Left lung (tissue), 10 donors: Measurements from ENCODE around the gene PGA5. TPM values are rescaled to one million over a fixed set of nuclear protein-coding genes. Genes with fewer than 3 reads are reported as not detected.

ENCODE experiments used
- ATAC-seq: fragments of 200-7000 bp; cut with Tn5 transposase; one replicate; pipeline ENCODE4 v1.9.1; 2020; ENCODE audit warnings: moderate library complexity
- DNase-seq, 4 donors: peaks; one replicate each; pipeline ENCODE4 v3.0.0-alpha.2; 2013 to 2020
- H3K27ac ChIP-seq, 2 donors: fragments of 200-600 bp; sonication (generic) in 1 of 2; one replicate each; pipeline versions ENCODE4 v1.5.0 to v1.8.0; 2020 to 2021
- H3K27me3 ChIP-seq, 2 donors: fragments of 200-600 bp; sonication (generic) in 1 of 2; one replicate each; pipeline versions ENCODE4 v1.5.0 to v1.8.0; 2020 to 2021
- H3K36me3 ChIP-seq, 2 donors: fragments of 200-600 bp; sonication (generic) in 1 of 2; one replicate each; pipeline versions ENCODE4 v1.5.0 to v1.8.0; 2020 to 2021
- H3K4me1 ChIP-seq, 2 donors: fragments of 200-600 bp; one replicate each; pipeline ENCODE4 v1.8.0; 2021
- H3K4me3 ChIP-seq, 2 donors: fragments of 200-600 bp; sonication (generic) in 1 of 2; one replicate each; pipeline versions ENCODE4 v1.5.0 to v1.8.0; 2020 to 2021; ENCODE audit warnings: mild to moderate bottlenecking in 1 of 2
- H3K9me3 ChIP-seq, 2 donors: fragments of 200-600 bp; sonication (generic) in 1 of 2; one replicate each; pipeline versions ENCODE4 v1.5.0 to v1.8.0; 2020 to 2021
- intact Hi-C, 2 donors: fragments of 100-400 bp; cut with DNase I; formaldehyde crosslinking; loops; one replicate each; pipeline versions ENCODE4 v1.11.2 to v1.14.2; 2022
- polyA plus RNA-seq, 6 donors: library from polyadenylated mRNA; unstranded; fragments of 120-200 nt; gene quantifications; one replicate each; pipeline ENCODE4 v1.2.1, GENCODE V29; 2013; ENCODE audit not compliant: insufficient read length in 6 of 6
- total RNA-seq, 2 donors: library from RNA; stranded (reverse); fragmentation: NEBNext Ultra II Directional; extraction: Animal tissue kit (Norgen Biotek cat#: 25700); gene quantifications; one replicate each; pipeline ENCODE4 v1.2.1, GENCODE V29; 2021
- TF ChIP-seq, protein P1 (sequence below), 2 donors: fragments of 200-600 bp; sonication (generic) in 1 of 2; IDR thresholded peaks; one replicate each; pipeline versions ENCODE4 v1.5.0 to v1.8.0; 2021; ENCODE audit warnings: antibody characterized with exemption in 2 of 2
- donor health status: DM: no; HTN: yes; CAD: no.
- donor health status: DM: no; HTN: no; CAD: no.

The PGA5 gene
- total and polyA plus RNA-seq, 8 donors, result 0.30 to 0.47 (median 0.42) TPM; not detected in 4

DNA sequence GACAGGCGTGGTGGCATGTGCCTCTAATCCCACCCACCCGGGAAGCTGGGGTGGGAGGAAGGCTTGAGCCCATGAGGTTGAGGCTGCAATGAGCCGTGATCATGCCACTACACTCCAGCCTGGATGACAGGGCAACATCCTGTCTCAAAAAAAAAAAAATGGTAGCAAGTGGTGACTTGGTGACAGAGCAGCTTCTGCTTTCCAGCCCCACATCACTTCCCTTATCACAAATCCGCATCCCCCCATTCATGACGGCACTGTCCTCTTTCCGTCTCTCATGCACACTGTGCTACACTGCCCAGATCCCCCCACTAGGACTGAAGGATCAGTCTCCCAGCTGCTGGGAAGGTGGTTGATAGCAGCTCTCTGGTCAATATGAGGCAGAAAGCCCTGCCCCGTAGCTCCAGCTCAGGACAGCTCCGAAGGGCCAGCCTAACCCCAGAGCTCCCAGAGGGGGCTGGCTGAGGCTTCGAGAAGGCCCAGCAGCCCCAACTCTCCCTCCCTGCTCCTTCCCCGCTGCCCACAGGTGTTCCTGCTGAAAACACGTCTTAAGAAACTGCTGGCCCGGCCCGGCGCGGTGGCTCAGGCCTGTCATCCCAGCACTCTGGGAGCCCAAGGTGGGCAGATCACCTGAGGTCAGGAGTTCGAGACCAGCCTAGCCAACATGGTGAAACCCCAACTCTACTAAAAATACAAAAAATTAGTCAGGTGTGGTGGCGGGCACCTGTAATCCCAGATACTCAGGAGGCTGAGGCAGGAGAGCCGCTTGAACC, 15.9 kb downstream of the PGA5 start:
- H3K27me3 ChIP-seq, result no peaks in the 10 kb centered on the region
- no peaks in the 10 kb centered on the region for H3K36me3 ChIP-seq
- H3K4me1 ChIP-seq, result no peaks in the 10 kb centered on the region
- H3K27ac ChIP-seq, result no peak overlapping the region
- H3K4me3 ChIP-seq, result no peak overlapping the region
- no peaks in the 10 kb centered on the region for H3K9me3 ChIP-seq
- DNase-seq, result peak in 1 of 4 donors; percentile 66
- TF ChIP-seq, protein P1, sequence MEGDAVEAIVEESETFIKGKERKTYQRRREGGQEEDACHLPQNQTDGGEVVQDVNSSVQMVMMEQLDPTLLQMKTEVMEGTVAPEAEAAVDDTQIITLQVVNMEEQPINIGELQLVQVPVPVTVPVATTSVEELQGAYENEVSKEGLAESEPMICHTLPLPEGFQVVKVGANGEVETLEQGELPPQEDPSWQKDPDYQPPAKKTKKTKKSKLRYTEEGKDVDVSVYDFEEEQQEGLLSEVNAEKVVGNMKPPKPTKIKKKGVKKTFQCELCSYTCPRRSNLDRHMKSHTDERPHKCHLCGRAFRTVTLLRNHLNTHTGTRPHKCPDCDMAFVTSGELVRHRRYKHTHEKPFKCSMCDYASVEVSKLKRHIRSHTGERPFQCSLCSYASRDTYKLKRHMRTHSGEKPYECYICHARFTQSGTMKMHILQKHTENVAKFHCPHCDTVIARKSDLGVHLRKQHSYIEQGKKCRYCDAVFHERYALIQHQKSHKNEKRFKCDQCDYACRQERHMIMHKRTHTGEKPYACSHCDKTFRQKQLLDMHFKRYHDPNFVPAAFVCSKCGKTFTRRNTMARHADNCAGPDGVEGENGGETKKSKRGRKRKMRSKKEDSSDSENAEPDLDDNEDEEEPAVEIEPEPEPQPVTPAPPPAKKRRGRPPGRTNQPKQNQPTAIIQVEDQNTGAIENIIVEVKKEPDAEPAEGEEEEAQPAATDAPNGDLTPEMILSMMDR (IDR thresholded peaks at IDR 0.05), result no peak
- no peak for ATAC-seq
- intact Hi-C loops, result no loop called here

DNA sequence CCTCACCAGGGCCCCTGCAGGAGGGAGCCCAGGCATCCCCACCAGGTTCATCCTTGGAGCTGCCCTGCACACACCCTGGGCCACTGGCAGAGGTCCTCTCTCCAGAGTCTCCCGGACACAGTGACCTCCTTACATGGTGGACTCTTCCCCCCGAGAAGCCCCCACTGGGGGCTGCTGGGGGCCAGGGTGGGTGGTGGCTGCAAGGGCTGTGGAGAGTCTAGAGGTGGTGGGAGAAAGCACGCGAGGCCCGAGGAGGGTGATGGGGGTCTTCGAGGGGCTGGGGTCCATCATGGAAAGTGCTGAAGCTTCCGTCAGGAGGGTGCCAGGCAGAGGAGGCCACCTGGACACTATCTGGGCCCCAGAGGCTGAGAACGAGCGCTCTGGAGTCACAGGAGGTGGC, 17.6 kb downstream of the PGA5 start:
- intact Hi-C loops, result no loop called here
- no peaks in the 10 kb centered on the region for H3K27me3 ChIP-seq
- DNase-seq (no peak), ATAC-seq (no peak)
- no peaks in the 10 kb centered on the region for H3K36me3 ChIP-seq
- no peaks in the 10 kb centered on the region for H3K4me1 ChIP-seq
- no peak overlapping the region for H3K4me3 ChIP-seq
- TF ChIP-seq, protein P1 (IDR thresholded peaks at IDR 0.05), result no peak
- H3K9me3 ChIP-seq, result no peaks in the 10 kb centered on the region
- H3K27ac ChIP-seq, result no peak overlapping the region

DNA sequence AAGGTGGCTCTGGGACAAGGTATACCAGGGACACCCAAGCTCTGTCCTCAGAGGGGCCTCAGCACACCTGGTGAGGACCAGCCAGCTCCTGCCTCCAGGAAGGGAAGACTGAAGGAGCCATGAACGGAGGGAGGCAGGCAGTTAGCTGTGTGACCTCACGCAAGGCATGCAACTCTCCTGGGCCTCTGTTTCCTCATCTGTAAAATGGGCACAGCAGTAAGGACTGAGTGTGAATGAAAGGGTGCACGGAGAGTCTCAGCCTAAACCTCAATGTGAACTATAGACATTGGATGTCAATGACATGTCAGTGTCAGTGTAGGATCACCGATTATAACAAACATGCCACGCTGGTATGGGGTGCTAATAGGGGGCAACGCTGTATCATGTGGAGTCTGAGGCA, 18.4 kb downstream of the PGA5 start:
- intact Hi-C loops, result no loop called here
- Histone ChIP-seq H3K36me3 (no peaks in the 10 kb centered on the region), H3K9me3 (no peaks in the 10 kb centered on the region), H3K27me3 (no peaks in the 10 kb centered on the region), H3K4me1 (no peaks in the 10 kb centered on the region), H3K27ac (no peak overlapping the region), H3K4me3 (no peak overlapping the region)
- ATAC-seq, result no peak
- TF ChIP-seq, protein P1 (IDR thresholded peaks at IDR 0.05), result no peak
- DNase-seq, result no peak

DNA sequence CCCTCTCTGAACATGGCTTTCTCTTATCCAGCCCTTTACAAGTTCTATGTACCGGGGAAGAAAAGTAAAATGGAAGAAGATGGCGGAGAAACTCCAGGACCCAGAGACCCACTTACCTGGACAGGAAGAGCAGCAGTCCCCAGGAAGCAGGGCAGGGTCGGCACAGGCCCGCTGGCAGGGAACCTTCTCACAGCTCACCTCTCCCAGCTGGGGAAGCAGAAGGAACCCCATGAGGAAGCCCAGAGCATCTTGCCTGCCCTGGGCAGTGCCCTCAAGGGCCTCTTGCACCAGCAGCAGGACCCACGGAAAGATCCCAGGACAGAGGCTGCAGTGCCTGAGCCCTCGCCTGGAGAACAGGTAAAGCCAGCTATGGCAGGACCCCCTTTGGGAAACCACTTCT, 23.4 kb downstream of the PGA5 start:
- H3K4me1 ChIP-seq, result no peaks in the 10 kb centered on the region
- DNase-seq, result no peak
- no peak for ATAC-seq
- TF ChIP-seq, protein P1 (IDR thresholded peaks at IDR 0.05), result no peak
- no peaks in the 10 kb centered on the region for H3K36me3 ChIP-seq
- H3K9me3 ChIP-seq, result no peaks in the 10 kb centered on the region
- H3K27me3 ChIP-seq, result no peaks in the 10 kb centered on the region
- H3K4me3 ChIP-seq, result no peak overlapping the region
- intact Hi-C loops, result no loop called here
- H3K27ac ChIP-seq, result no peak overlapping the region

DNA sequence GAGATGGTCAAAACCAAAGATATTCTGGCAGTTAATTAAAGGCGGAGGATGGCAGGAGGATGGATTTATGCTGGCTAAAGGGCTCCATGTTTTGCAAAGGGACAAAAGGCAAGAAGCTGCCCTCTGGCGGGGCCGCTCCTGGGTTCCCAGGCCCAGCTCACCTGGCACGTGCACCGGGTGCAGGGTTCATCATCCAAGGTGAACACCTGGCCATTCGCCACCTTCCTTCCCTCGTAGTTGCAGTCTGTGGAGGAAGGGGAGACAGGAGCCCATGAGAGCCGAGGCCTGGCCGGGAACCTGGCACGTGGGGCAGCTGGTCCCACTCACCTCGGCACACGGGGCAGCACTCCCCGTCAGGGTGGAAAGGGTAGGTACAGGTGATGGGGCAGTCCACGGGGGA, 23.8 kb downstream of the PGA5 start:
- no peak for DNase-seq
- no peaks in the 10 kb centered on the region for H3K36me3 ChIP-seq
- TF ChIP-seq, protein P1 (IDR thresholded peaks at IDR 0.05), result no peak
- H3K27me3 ChIP-seq, result no peaks in the 10 kb centered on the region
- no peaks in the 10 kb centered on the region for H3K9me3 ChIP-seq
- no peak overlapping the region for H3K27ac ChIP-seq
- no peak for ATAC-seq
- no peak overlapping the region for H3K4me3 ChIP-seq
- intact Hi-C loops, result no loop called here
- H3K4me1 ChIP-seq, result no peaks in the 10 kb centered on the region
